Heart left ventricle (tissue), 16 donors: Measurements from ENCODE around the gene SPI1. TPM values are rescaled to one million over a fixed set of nuclear protein-coding genes. Genes with fewer than 3 reads are reported as not detected.
A peak's percentile ranks its signal among the peaks of the same experiment; 100 is the strongest.

Experiments used
- ATAC-seq, 4 donors: fragments of 200-7000 bp; cut with Tn5 transposase; one replicate each; pipeline ENCODE4 v1.9.1; 2020 to 2022; ENCODE audit warnings: moderate library complexity in 4 of 4, mild to moderate bottlenecking in 3 of 4, moderate number of reproducible peaks in 1 of 4
- DNase-seq, 5 donors: peaks; one replicate each; pipeline ENCODE4 v3.0.0-alpha.2; 2020
- H3K27ac ChIP-seq, 12 donors: fragments of 200-600 bp; sonication (generic) in 4 of 12; one replicate each; pipeline versions ENCODE4 v1.5.0 to v1.8.0; 2016 to 2022; ENCODE audit warnings: mild to moderate bottlenecking in 2 of 12
- H3K27me3 ChIP-seq, 9 donors: fragments of 200-600 bp; sonication (generic) in 2 of 9; one replicate each; pipeline versions ENCODE4 v1.5.1 to v1.8.0; 2016 to 2022; ENCODE audit warnings: mild to moderate bottlenecking in 3 of 9
- H3K36me3 ChIP-seq, 9 donors: fragments of 200-600 bp; sonication (generic) in 2 of 9; one replicate each; pipeline versions ENCODE4 v1.5.0 to v1.8.0; 2018 to 2022; ENCODE audit warnings: mild to moderate bottlenecking in 2 of 9
- H3K4me1 ChIP-seq, 12 donors: fragments of 200-600 bp; sonication (generic) in 4 of 12; one replicate each; pipeline versions ENCODE4 v1.5.0 to v1.8.0; 2016 to 2022; ENCODE audit warnings: mild to moderate bottlenecking in 3 of 12
- H3K4me3 ChIP-seq, 12 donors: fragments of 200-600 bp; sonication (generic) in 4 of 12; one replicate each; pipeline versions ENCODE4 v1.5.0 to v1.8.0; 2017 to 2022; ENCODE audit warnings: mild to moderate bottlenecking in 9 of 12, moderate library complexity in 4 of 12
- H3K9me3 ChIP-seq, 12 donors: fragments of 200-600 bp; sonication (generic) in 4 of 12; one replicate each; pipeline versions ENCODE4 v1.5.0 to v1.8.0; 2016 to 2022; ENCODE audit warnings: mild to moderate bottlenecking in 1 of 12
- POLR2A ChIP-seq, 2 donors: fragments of 450-650 bp; IDR thresholded peaks; one replicate each; pipeline ENCODE4 v1.6.1; 2017; ENCODE audit warnings: antibody characterized with exemption in 2 of 2, mild to moderate bottlenecking in 2 of 2, moderate library complexity in 2 of 2
- WGBS, 4 donors: extraction: QIAGEN DNeasy Blood & Tissue Kit in 2 of 4; methylation state at CpG; one replicate each; pipeline versions ENCODE4 v1.1.5 to v1.1.7; 2013 to 2018; 5-methylcytosine and 5-hydroxymethylcytosine counted together
- intact Hi-C, 10 donors: fragments of 100-400 bp; cut with DNase I; formaldehyde crosslinking; loops; one replicate each; pipeline versions ENCODE4 v1.11.1 to v1.14.2; 2022
- polyA plus RNA-seq, 2 donors: library from polyadenylated mRNA; stranded (reverse); fragments of 200-250 nt; gene quantifications; one replicate each; pipeline ENCODE4 v1.2.3, GENCODE V29; 2013
- total RNA-seq, 9 donors: library from RNA; depleted of rRNA in 2 of 9; stranded (reverse); fragments of >200 nt in 2 of 9; fragmentation: NEBNext Ultra II Directional in 3 of 9; extraction: Animal tissue kit (Norgen Biotek cat#: 25700) in 3 of 9; gene quantifications; one replicate each; pipeline versions ENCODE4 v1.1.0 to v1.2.4, GENCODE V29; 2016 to 2023
- TF ChIP-seq, protein P1 (sequence below), 12 donors: fragments of 200-600 bp; sonication (generic) in 4 of 12; IDR thresholded peaks; one replicate each; pipeline versions ENCODE4 v1.5.0 to v1.8.0; 2018 to 2022; ENCODE audit warnings: antibody characterized with exemption in 12 of 12, mild to moderate bottlenecking in 5 of 12
- donor health status: ischemic (EF 13 %, LVEDD 7.1; RV severe dilation, severe dysfunction).
- donor health status: healthy with polysubstance abuse.
- donor health status: DM: no; HTN: yes; CAD: no.
- donor health status: DM: no; HTN: no; CAD: no.
- donor health status: ischemic (EF 25% LVEDD 6.9; RV normal size, moderate dysfunction).
- donor health status: ischemic (EF 25% LVEDD 5.7; RV mildly dilated, moderate dysfunction).
- donor health status: healthy.
- donor health status: DM: yes; HTN: yes; CAD: no.
- donor health status: ischemic (EF 35%, LVEDD 5.7; RV mildly dilated, moderate dysfunction).
- donor health status: nonischemic (EF 11% LVEDD 7.7; RV severe dilation, severe dysfunction).
- donor health status: DM: yes; HTN: yes; CAD: no.
- donor health status: PGD.
- donor health status: ischemic (EF 29% LVEDD 5.4; RV normal size, mild dysfunction).
- donor health status: nonischemic (EF 23%, LVEDD 6.1; RV moderate dilation, normal function).

The SPI1 gene
- total and polyA plus RNA-seq, 11 donors, result 2.8 to 78.9 (median 8.1) TPM

DNA sequence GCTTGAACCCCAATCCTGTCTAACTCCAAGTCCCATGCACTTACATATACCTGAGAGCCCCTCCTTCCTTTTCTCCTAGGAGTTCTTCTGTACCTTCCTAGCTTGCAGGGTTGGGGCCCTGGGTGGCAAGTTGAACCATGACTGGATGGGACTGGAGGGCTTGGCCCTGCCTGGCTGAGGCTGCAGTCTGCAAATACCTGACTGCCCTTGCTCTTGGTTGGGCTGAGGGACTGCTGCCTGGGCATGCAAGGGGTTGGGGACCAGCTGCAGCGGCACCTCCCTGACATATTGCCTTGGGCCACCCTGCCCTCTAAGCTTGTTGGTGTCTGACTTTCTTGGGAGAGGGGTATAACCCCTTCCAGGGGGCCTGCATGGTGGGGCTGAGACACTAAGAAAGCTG lies 20.2 kb upstream of the SPI1 start:
- 91 to 100% (median 97%) methylated on average over 1 of the region's 1 CpG for WGBS, 4 donors
- H3K27ac ChIP-seq, result peak overlapping the region in 1 of 12 donors; percentile 10
- H3K36me3 ChIP-seq, result no peaks in the 10 kb centered on the region
- intact Hi-C loops, result loop anchor here in 1 of 10 donors (10.0 kb wide), 1 partner anchor 446 kb away; the partner anchor contains the start of gene NUP160
- DNase-seq, result peak in 1 of 5 donors; percentile 11
- no peak overlapping the region for H3K4me3 ChIP-seq
- TF ChIP-seq POLR2A (IDR thresholded peaks at IDR 0.05), result no peak
- H3K9me3 ChIP-seq, result no peaks in the 10 kb centered on the region
- H3K4me1 ChIP-seq, result peaks cover 5 to 44% (median 25%) of the 10 kb centered on the region in 12 donors
- no peaks in the 10 kb centered on the region for H3K27me3 ChIP-seq
- ATAC-seq, result no peak

DNA sequence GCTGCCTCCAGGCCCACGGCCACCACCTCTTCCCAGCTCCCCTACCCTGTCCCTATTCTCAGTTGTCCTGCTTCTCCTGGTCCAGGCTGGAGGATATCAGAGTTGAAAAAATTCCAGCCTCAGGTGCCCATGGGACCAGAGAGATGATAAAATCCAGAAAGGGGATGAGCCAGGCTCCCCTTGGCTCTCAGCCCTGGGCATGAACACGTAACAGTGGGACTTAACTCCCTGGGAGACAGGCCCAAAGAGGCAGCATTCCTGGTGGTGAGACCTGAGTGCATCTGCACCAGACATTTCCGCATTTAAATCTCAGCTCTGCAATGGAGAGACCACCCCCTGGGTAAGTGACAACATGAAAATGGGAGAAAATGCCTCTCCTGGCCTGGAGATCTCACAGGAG lies 19.7 kb upstream of the SPI1 start:
- 79 to 93% (median 83%) methylated on average over 3 of the region's 3 CpGs for WGBS, 4 donors
- ATAC-seq (no peak), DNase-seq (peak in 1 of 5 donors; percentile 7)
- H3K4me3 ChIP-seq, result no peak overlapping the region
- TF ChIP-seq POLR2A (IDR thresholded peaks at IDR 0.05), result no peak
- TF ChIP-seq, protein P1, sequence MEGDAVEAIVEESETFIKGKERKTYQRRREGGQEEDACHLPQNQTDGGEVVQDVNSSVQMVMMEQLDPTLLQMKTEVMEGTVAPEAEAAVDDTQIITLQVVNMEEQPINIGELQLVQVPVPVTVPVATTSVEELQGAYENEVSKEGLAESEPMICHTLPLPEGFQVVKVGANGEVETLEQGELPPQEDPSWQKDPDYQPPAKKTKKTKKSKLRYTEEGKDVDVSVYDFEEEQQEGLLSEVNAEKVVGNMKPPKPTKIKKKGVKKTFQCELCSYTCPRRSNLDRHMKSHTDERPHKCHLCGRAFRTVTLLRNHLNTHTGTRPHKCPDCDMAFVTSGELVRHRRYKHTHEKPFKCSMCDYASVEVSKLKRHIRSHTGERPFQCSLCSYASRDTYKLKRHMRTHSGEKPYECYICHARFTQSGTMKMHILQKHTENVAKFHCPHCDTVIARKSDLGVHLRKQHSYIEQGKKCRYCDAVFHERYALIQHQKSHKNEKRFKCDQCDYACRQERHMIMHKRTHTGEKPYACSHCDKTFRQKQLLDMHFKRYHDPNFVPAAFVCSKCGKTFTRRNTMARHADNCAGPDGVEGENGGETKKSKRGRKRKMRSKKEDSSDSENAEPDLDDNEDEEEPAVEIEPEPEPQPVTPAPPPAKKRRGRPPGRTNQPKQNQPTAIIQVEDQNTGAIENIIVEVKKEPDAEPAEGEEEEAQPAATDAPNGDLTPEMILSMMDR (IDR thresholded peaks at IDR 0.05), result no peak
- intact Hi-C loops, result loop anchor here in 1 of 10 donors (10.0 kb wide), 1 partner anchor 447 kb away; the partner anchor contains the start of gene NUP160
- peaks cover 5 to 50% (median 27%) of the 10 kb centered on the region in 12 donors for H3K4me1 ChIP-seq
- H3K36me3 ChIP-seq, result no peaks in the 10 kb centered on the region
- no peaks in the 10 kb centered on the region for H3K27me3 ChIP-seq
- H3K9me3 ChIP-seq, result no peaks in the 10 kb centered on the region
- H3K27ac ChIP-seq, result peak overlapping the region in 1 of 12 donors; percentile 10

DNA sequence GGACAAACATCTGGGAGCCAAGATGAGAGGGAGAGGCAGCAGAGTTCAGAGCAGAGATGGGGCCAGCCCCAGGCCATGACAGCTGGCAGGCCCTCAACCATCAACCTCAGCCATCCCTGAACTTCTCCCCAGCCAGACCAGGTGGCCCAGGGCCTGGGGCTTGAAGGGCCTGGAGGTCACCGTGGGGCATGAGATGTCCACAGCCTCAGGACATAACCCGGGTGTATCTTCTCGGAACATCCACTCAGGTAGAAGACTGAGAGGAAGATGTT lies 17.6 kb upstream of the SPI1 start:
- Histone ChIP-seq H3K27ac (peak overlapping the region in 7 of 12 donors; percentile 72 to 97 (median 90)), H3K36me3 (no peaks in the 10 kb centered on the region), H3K27me3 (no peaks in the 10 kb centered on the region), H3K4me1 (peaks cover 5 to 65% (median 25%) of the 10 kb centered on the region in 12 donors), H3K4me3 (no peak overlapping the region), H3K9me3 (no peaks in the 10 kb centered on the region)
- no peak for ATAC-seq
- no peak for DNase-seq
- intact Hi-C loops, result loop anchor here in 1 of 10 donors (10.0 kb wide), 1 partner anchor 449 kb away; the partner anchor contains the start of gene NUP160
- 91 to 99% (median 95%) methylated on average over 3 of the region's 3 CpGs for WGBS, 4 donors
- TF ChIP-seq, protein P1 (IDR thresholded peaks at IDR 0.05), result no peak
- TF ChIP-seq POLR2A (IDR thresholded peaks at IDR 0.05), result no peak

DNA sequence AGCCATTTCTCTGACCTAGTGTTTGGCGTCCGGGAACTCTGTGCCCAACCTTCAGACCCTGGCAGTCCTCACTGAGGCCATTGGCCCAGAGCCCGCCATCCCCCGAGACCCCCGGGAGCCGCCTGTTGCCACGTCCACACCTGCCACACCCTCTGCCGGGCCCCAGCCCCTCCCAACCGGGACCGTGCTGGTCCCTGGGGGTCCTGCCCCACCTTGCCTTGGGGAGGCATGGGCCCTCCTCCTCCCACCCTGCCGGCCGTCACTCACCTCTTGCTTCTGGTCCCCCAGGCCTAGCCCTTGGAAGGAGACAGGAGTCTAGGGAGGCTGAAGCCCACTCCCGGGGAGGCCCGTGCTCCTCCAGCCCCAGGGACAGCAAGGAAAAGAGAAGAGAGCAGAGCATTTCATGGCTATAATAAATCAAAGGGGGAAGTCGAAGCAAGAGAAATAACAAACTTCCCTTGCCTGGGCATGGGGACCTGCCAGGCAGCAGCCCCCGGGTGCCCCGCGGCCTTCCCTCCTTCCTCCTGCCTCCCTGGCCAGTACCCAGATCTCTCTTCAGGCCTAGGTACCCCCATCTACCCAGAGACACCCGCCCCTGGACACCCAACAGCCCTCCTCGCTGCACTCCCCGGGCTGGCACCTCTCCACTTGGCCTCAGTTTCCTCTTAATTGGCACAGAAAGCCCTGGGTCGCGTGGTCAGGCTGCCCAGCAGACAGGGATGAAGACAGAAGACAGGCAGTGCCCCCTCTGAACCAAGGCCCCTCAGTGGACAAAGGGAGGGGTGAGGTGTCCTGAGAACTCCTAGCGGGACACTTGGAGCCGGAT lies 17.1 kb upstream of the SPI1 start:
- no peak for TF ChIP-seq POLR2A (IDR thresholded peaks at IDR 0.05)
- TF ChIP-seq, protein P1 (IDR thresholded peaks at IDR 0.05), result no peak
- WGBS, 4 donors, result 85 to 94% (median 87%) methylated on average over 15 to 25 of the region's 25 CpGs
- Histone ChIP-seq H3K4me1 (peaks cover 2 to 65% (median 19%) of the 10 kb centered on the region in 12 donors), H3K27ac (peak overlapping the region; percentile 70 to 97 (median 88)), H3K36me3 (no peaks in the 10 kb centered on the region), H3K4me3 (peak overlapping the region in 6 of 12 donors; percentile 18 to 51 (median 29)), H3K9me3 (no peaks in the 10 kb centered on the region), H3K27me3 (no peaks in the 10 kb centered on the region)
- DNase-seq, result peak in 1 of 5 donors; percentile 36
- ATAC-seq, result no peak
- intact Hi-C loops, result loop anchor here in 1 of 10 donors (10.0 kb wide), 1 partner anchor 449 kb away; the partner anchor contains the start of gene NUP160
